Measurements from ENCODE around the gene TUBAL3. TPM values are rescaled to one million over a fixed set of nuclear protein-coding genes. Genes with fewer than 3 reads are reported as not detected.

Gene TUBAL3
- total RNA-seq, 4 donors from 2014 or later: 0.40 to 78.1 (median 49.0) TPM

DNA sequence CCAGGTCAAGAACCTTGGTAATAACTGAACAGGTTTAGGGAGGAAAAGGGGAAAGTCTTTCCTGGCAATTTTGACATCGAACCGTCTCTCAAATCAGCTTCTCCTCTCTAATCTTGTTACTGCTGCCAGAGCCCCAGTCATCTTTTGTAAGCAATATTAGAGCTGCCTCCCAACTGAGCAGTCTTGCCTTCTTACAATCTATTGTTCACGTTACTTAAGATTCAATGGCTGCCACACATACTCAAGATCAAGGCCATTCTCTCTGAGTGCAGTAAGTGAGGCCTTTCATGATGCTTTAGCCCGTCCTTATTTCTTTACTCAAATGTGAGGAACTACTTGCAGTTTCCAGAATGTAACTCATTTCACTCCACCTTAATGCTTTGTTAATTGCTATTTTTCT, 20.1 kb upstream of the TUBAL3 start:
- Histone ChIP-seq H3K27ac (no peak overlapping the region), H3K36me3 (no peaks in the 10 kb centered on the region), H3K9me3 (no peaks in the 10 kb centered on the region), H3K4me1 (no peaks in the 10 kb centered on the region), H3K4me3 (no peak overlapping the region), H3K27me3 (no peaks in the 10 kb centered on the region)
- DNase-seq: no peak
- no peak for TF ChIP-seq POLR2A (IDR thresholded peaks at IDR 0.05)
- TF ChIP-seq, protein P1, sequence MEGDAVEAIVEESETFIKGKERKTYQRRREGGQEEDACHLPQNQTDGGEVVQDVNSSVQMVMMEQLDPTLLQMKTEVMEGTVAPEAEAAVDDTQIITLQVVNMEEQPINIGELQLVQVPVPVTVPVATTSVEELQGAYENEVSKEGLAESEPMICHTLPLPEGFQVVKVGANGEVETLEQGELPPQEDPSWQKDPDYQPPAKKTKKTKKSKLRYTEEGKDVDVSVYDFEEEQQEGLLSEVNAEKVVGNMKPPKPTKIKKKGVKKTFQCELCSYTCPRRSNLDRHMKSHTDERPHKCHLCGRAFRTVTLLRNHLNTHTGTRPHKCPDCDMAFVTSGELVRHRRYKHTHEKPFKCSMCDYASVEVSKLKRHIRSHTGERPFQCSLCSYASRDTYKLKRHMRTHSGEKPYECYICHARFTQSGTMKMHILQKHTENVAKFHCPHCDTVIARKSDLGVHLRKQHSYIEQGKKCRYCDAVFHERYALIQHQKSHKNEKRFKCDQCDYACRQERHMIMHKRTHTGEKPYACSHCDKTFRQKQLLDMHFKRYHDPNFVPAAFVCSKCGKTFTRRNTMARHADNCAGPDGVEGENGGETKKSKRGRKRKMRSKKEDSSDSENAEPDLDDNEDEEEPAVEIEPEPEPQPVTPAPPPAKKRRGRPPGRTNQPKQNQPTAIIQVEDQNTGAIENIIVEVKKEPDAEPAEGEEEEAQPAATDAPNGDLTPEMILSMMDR (IDR thresholded peaks at IDR 0.05): no peak
- no peak for TF ChIP-seq EP300 (IDR thresholded peaks at IDR 0.05; ENCODE audit: low read depth)
- no peak for TF ChIP-seq POLR2AphosphoS5 (IDR thresholded peaks at IDR 0.05)
- 90% methylated on average over 3 of the region's 4 CpGs for WGBS, 2 donors (ENCODE audit: low coverage in 1 of 2)
- intact Hi-C loops (cut with DNase I; ENCODE audit: low total_unique reads) (no loop called here), in situ Hi-C loops (cut with MboI; ENCODE audit: low pct_ligation_motif_present in 1 of 4, low pct_unique_long_range_greater_than_20kb in 1 of 4, low sequenced_read_pairs in 3 of 4) (loop anchor here in 2 of 4 donors (25.0 kb wide), 1 partner anchor 438 kb away; no protein-coding TSS in a partner anchor)

DNA sequence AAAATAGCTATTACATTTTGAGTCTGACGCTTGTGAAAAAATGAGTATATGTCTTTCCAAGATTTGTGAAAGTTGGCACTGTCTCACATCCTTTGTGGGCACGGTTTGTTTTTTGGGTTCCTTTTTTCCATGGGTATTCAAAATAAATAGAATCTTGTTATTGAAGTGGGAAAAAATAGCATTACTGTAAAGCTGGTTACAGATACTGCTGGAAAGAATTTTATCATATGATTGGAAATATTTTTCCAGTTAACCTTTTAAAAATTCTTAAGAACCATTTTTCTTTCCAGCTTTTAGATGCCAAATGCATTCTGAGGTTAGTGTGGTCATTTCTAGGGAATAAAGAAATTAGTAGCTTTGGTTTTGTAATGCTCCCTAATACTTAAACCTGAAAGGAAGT, 19.1 kb upstream of the TUBAL3 start:
- Histone ChIP-seq H3K4me1 (no peaks in the 10 kb centered on the region), H3K27me3 (no peaks in the 10 kb centered on the region), H3K9me3 (peaks cover 0 to 3% of the 10 kb centered on the region in 2 donors), H3K4me3 (no peak overlapping the region), H3K27ac (no peak overlapping the region), H3K36me3 (no peaks in the 10 kb centered on the region)
- TF ChIP-seq, protein P1 (IDR thresholded peaks at IDR 0.05): no peak
- no peak for TF ChIP-seq POLR2AphosphoS5 (IDR thresholded peaks at IDR 0.05)
- TF ChIP-seq EP300 (IDR thresholded peaks at IDR 0.05; ENCODE audit: low read depth): no peak
- TF ChIP-seq POLR2A (IDR thresholded peaks at IDR 0.05): no peak
- 39 to 47% methylated on average over 2 of the region's 2 CpGs for WGBS, 2 donors (ENCODE audit: low coverage in 1 of 2)
- intact Hi-C loops (cut with DNase I; ENCODE audit: low total_unique reads) (no loop called here), in situ Hi-C loops (cut with MboI; ENCODE audit: low pct_ligation_motif_present in 1 of 4, low pct_unique_long_range_greater_than_20kb in 1 of 4, low sequenced_read_pairs in 3 of 4) (no loop called here)
- no peak for DNase-seq

DNA sequence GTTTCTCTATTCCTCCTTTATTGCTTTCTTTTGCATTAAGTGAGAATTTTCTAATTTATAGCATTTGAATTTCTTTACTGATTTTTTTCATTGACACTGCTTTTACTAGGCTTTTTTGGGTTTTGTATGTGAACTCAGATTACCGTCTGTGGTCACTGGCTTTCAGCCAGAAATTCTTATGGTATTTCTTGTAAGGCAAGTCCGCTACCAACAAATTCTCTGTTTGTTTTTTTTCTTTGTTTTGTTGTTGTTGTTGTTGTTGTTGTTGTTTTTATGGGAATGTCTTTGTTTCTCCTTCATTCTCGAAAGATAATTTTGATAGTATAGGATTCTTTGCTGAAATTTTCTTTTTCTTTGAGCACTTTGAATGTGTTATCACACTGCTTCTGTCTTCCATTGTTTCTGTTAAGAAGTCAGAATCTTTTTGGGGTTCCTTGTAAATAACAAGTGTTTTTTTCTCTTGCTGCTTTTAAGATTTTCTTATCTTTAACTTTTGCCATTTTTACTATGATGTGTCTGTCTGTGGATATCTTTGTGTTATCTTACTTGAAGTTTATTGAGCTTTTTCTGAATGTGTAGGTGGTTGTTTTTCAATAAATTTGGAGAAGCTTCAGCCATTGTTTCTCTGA, 15.0 kb upstream of the TUBAL3 start:
- H3K4me3 ChIP-seq: no peak overlapping the region
- no peaks in the 10 kb centered on the region for H3K4me1 ChIP-seq
- intact Hi-C loops (cut with DNase I; ENCODE audit: low total_unique reads): no loop called here
- in situ Hi-C loops (cut with MboI; ENCODE audit: low pct_ligation_motif_present in 1 of 4, low pct_unique_long_range_greater_than_20kb in 1 of 4, low sequenced_read_pairs in 3 of 4): no loop called here
- peaks cover 0 to 8% of the 10 kb centered on the region in 2 donors for H3K9me3 ChIP-seq
- no peaks in the 10 kb centered on the region for H3K36me3 ChIP-seq
- WGBS, 2 donors (ENCODE audit: low coverage in 1 of 2): 87 to 95% methylated on average over 3 of the region's 3 CpGs
- no peak for TF ChIP-seq POLR2A (IDR thresholded peaks at IDR 0.05)
- no peak for TF ChIP-seq POLR2AphosphoS5 (IDR thresholded peaks at IDR 0.05)
- TF ChIP-seq, protein P1 (IDR thresholded peaks at IDR 0.05): no peak
- no peak for TF ChIP-seq EP300 (IDR thresholded peaks at IDR 0.05; ENCODE audit: low read depth)
- no peaks in the 10 kb centered on the region for H3K27me3 ChIP-seq
- H3K27ac ChIP-seq: no peak overlapping the region
- DNase-seq: no peak

DNA sequence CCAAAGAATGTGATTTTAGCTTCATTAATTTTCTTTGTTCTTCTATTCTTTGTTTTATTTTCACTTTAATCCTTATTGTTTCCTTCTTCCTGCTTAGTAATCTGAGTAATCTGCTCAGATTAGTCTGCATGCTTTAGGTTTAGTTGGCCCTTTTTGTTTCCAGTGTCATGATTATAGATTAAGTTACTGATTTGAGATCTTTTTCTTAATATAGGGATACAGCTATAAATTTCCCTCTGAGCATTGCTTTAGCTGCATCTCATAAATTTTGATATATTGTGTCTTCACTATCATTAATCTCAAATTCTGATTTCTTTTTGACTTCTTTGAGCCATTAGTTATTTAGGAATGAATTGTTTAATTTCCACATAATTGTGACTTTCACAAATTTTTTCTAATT, 14.0 kb upstream of the TUBAL3 start:
- peaks cover 0 to 8% of the 10 kb centered on the region in 2 donors for H3K9me3 ChIP-seq
- peaks cover 0 to 2% (median under 1%) of the 10 kb centered on the region in 4 donors for H3K4me1 ChIP-seq
- no peak for TF ChIP-seq POLR2AphosphoS5 (IDR thresholded peaks at IDR 0.05)
- TF ChIP-seq, protein P1 (IDR thresholded peaks at IDR 0.05): no peak
- no peak for TF ChIP-seq POLR2A (IDR thresholded peaks at IDR 0.05)
- no peak for TF ChIP-seq EP300 (IDR thresholded peaks at IDR 0.05; ENCODE audit: low read depth)
- H3K27ac ChIP-seq: no peak overlapping the region
- intact Hi-C loops (cut with DNase I; ENCODE audit: low total_unique reads): no loop called here
- no peaks in the 10 kb centered on the region for H3K36me3 ChIP-seq
- DNase-seq: no peak
- no peaks in the 10 kb centered on the region for H3K27me3 ChIP-seq
- in situ Hi-C loops (cut with MboI; ENCODE audit: low pct_ligation_motif_present in 1 of 4, low pct_unique_long_range_greater_than_20kb in 1 of 4, low sequenced_read_pairs in 3 of 4): no loop called here
- no peak overlapping the region for H3K4me3 ChIP-seq
